ENCODE measurements around the gene MYLK2.

DNA sequence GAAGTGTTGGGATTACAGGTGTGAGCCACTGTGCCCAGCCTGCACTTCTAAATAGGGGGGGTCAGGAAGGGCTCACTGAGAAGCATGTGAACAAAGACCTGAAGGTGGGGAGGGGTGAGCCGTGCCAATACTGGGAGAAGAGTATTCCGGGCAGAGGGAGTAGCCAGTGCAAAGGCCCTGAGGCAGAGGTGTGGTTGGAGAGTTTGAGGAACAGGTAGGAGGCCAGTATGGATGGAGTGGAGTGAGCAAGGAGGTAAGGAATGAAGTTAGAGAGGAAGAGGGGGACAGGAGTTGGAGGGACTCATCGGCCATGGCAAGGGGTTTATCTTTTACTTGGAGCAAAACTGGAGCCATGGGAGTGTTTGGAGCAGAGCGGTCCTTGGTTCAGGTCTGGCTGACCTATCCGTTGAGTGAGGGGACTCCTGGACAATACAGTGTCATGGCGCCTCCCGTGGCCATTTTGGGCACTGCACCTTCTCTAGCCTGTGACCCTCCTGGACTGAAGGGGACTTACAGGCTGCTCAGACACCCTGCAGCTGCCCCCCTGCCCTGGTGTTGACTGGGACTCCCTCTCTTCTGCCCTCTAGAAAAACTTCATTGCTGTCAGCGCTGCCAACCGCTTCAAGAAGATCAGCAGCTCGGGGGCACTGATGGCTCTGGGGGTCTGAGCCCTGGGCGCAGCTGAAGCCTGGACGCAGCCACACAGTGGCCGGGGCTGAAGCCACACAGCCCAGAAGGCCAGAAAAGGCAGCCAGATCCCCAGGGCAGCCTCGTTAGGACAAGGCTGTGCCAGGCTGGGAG is 14.2 kb downstream of the MYLK2 start:
- TF ChIP-seq POLR2AphosphoS5 (IDR thresholded peaks at IDR 0.05; ENCODE audit: low read depth, low read length) (no peak), TAF1 (IDR thresholded peaks at IDR 0.05; ENCODE audit: low read depth, low read length) (no peak), POLR2A (IDR thresholded peaks at IDR 0.05; ENCODE audit: low read depth, low read length) (no peak), SPI1 (IDR thresholded peaks at IDR 0.05; ENCODE audit: low read depth, low read length) (no peak), PAX5 (IDR thresholded peaks at IDR 0.05; ENCODE audit: insufficient read depth, low read length, severe bottlenecking) (no peak)
